ENCODE measurements around the gene PHACTR1. TPM values are rescaled to one million over a fixed set of nuclear protein-coding genes. Genes with fewer than 3 reads are reported as not detected.

PHACTR1 gene
- total and polyA plus RNA-seq, 4 donors, result 0.31 to 1.5 (median 0.79) TPM

DNA sequence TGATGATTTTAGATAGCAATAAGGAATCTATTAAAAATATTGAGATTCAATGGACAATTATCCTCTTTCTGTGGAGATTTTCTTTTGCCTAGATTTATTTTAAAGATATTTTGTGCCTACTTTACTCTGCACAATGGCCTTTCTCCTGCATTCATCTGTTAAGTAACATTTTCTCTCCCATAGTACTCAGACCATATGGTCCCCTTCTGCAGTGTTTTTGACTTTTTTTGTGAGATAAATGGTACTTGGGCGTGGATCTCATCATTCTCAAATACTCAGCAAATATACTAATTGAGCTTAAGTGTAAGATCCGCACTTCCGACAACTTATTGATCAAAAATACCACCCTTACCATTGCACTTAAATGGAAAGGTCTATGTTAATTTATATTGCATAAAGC is 55.8 kb downstream of the PHACTR1 start:
- Histone ChIP-seq H3K27ac (ENCODE audit: low read depth in 1 of 2, low read length in 2 of 2) (no peak overlapping the region), H3K36me3 (ENCODE audit: control insufficient read depth in 4 of 4, insufficient read depth in 3 of 4, low read depth in 1 of 4, low read length in 3 of 4) (no peaks in the 10 kb centered on the region), H3K27me3 (ENCODE audit: control insufficient read depth in 4 of 4, insufficient read depth in 4 of 4, low read length in 3 of 4) (peaks cover 0 to 3% (median 1%) of the 10 kb centered on the region in 4 donors), H3K4me3 (ENCODE audit: low read depth in 1 of 3, low read length in 3 of 3) (no peak overlapping the region), H3K9ac (ENCODE audit: low read depth in 1 of 2, low read length in 2 of 2) (no peak overlapping the region), H3K4me1 (ENCODE audit: control insufficient read depth in 4 of 4, insufficient read depth in 4 of 4, low read length in 3 of 4) (no peaks in the 10 kb centered on the region), H3K9me3 (ENCODE audit: control insufficient read depth in 4 of 4, low read length in 3 of 4) (no peaks in the 10 kb centered on the region)
- TF ChIP-seq NR2F2 (IDR thresholded peaks at IDR 0.05) (no peak), HNF4A (conservative IDR thresholded peaks at IDR 0.05) (no peak), GABPA (IDR thresholded peaks at IDR 0.05 in 1 of 2, conservative IDR thresholded peaks at IDR 0.05 in 1 of 2) (no peak)
- TF ChIP-seq, protein P1, sequence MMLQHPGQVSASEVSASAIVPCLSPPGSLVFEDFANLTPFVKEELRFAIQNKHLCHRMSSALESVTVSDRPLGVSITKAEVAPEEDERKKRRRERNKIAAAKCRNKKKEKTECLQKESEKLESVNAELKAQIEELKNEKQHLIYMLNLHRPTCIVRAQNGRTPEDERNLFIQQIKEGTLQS (IDR thresholded peaks at IDR 0.05), result no peak
- TF ChIP-seq, protein P2, sequence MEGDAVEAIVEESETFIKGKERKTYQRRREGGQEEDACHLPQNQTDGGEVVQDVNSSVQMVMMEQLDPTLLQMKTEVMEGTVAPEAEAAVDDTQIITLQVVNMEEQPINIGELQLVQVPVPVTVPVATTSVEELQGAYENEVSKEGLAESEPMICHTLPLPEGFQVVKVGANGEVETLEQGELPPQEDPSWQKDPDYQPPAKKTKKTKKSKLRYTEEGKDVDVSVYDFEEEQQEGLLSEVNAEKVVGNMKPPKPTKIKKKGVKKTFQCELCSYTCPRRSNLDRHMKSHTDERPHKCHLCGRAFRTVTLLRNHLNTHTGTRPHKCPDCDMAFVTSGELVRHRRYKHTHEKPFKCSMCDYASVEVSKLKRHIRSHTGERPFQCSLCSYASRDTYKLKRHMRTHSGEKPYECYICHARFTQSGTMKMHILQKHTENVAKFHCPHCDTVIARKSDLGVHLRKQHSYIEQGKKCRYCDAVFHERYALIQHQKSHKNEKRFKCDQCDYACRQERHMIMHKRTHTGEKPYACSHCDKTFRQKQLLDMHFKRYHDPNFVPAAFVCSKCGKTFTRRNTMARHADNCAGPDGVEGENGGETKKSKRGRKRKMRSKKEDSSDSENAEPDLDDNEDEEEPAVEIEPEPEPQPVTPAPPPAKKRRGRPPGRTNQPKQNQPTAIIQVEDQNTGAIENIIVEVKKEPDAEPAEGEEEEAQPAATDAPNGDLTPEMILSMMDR (IDR thresholded peaks at IDR 0.05; ENCODE audit: low read depth, low read length, missing input control), result no peak
- TF ChIP-seq, protein P3, sequence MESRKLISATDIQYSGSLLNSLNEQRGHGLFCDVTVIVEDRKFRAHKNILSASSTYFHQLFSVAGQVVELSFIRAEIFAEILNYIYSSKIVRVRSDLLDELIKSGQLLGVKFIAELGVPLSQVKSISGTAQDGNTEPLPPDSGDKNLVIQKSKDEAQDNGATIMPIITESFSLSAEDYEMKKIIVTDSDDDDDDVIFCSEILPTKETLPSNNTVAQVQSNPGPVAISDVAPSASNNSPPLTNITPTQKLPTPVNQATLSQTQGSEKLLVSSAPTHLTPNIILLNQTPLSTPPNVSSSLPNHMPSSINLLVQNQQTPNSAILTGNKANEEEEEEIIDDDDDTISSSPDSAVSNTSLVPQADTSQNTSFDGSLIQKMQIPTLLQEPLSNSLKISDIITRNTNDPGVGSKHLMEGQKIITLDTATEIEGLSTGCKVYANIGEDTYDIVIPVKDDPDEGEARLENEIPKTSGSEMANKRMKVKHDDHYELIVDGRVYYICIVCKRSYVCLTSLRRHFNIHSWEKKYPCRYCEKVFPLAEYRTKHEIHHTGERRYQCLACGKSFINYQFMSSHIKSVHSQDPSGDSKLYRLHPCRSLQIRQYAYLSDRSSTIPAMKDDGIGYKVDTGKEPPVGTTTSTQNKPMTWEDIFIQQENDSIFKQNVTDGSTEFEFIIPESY (IDR thresholded peaks at IDR 0.05), result no peak
- 74% methylated on average over 3 of the region's 3 CpGs for WGBS
- DNase-seq (ENCODE audit: low spot score), result no peak

DNA sequence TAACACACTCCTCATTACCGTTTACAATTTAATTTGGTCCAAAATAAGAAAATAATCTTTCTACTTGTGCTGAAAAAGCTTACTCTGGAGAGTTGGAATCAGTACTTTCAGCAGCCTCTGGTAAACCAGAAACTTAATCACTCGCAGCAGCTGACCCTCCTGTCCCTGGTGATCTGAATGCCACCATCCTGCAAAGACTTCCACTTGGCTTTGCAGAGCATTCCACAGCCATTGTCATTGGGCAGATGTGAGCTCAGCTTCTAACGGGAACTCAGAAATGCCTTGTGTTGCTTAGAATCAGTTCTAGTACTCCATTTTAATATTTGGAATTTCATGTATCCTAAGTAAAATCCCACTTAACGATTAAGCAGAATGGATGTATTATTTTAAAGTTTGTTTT is 59.7 kb downstream of the PHACTR1 start:
- TF ChIP-seq, protein P2 (IDR thresholded peaks at IDR 0.05; ENCODE audit: low read depth, low read length, missing input control), result no peak
- no peak for TF ChIP-seq SP1 (IDR thresholded peaks at IDR 0.05)
- TF ChIP-seq, protein P4, sequence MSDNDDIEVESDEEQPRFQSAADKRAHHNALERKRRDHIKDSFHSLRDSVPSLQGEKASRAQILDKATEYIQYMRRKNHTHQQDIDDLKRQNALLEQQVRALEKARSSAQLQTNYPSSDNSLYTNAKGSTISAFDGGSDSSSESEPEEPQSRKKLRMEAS (IDR thresholded peaks at IDR 0.05), result no peak
- no peak for TF ChIP-seq TAF1 (conservative IDR thresholded peaks at IDR 0.05)
- TF ChIP-seq RAD21 (IDR thresholded peaks at IDR 0.05), result no peak
- no peak for TF ChIP-seq FOXA2 (IDR thresholded peaks at IDR 0.05)
- TF ChIP-seq JUND (IDR thresholded peaks at IDR 0.05), result no peak
- no peak for TF ChIP-seq HNF4G (IDR thresholded peaks at IDR 0.05)
- TF ChIP-seq RXRA (IDR thresholded peaks at IDR 0.05), result no peak
- TF ChIP-seq EGR1 (IDR thresholded peaks at IDR 0.05; ENCODE audit: low read depth in 2 of 2), result no peak
- TF ChIP-seq HNF4A (conservative IDR thresholded peaks at IDR 0.05), result no peak
- TF ChIP-seq, protein P5, sequence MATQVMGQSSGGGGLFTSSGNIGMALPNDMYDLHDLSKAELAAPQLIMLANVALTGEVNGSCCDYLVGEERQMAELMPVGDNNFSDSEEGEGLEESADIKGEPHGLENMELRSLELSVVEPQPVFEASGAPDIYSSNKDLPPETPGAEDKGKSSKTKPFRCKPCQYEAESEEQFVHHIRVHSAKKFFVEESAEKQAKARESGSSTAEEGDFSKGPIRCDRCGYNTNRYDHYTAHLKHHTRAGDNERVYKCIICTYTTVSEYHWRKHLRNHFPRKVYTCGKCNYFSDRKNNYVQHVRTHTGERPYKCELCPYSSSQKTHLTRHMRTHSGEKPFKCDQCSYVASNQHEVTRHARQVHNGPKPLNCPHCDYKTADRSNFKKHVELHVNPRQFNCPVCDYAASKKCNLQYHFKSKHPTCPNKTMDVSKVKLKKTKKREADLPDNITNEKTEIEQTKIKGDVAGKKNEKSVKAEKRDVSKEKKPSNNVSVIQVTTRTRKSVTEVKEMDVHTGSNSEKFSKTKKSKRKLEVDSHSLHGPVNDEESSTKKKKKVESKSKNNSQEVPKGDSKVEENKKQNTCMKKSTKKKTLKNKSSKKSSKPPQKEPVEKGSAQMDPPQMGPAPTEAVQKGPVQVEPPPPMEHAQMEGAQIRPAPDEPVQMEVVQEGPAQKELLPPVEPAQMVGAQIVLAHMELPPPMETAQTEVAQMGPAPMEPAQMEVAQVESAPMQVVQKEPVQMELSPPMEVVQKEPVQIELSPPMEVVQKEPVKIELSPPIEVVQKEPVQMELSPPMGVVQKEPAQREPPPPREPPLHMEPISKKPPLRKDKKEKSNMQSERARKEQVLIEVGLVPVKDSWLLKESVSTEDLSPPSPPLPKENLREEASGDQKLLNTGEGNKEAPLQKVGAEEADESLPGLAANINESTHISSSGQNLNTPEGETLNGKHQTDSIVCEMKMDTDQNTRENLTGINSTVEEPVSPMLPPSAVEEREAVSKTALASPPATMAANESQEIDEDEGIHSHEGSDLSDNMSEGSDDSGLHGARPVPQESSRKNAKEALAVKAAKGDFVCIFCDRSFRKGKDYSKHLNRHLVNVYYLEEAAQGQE (IDR thresholded peaks at IDR 0.05), result no peak
- TF ChIP-seq, protein P3 (IDR thresholded peaks at IDR 0.05), result no peak
- no peak for TF ChIP-seq FOXA1 (IDR thresholded peaks at IDR 0.05)
- TF ChIP-seq, protein P1 (IDR thresholded peaks at IDR 0.05), result no peak
- TF ChIP-seq YY1 (IDR thresholded peaks at IDR 0.05), result no peak
- TF ChIP-seq GABPA (IDR thresholded peaks at IDR 0.05 in 1 of 2, conservative IDR thresholded peaks at IDR 0.05 in 1 of 2), result no peak
- TF ChIP-seq NR2F2 (IDR thresholded peaks at IDR 0.05), result no peak
- Histone ChIP-seq H3K27me3 (ENCODE audit: control insufficient read depth in 4 of 4, insufficient read depth in 4 of 4, low read length in 3 of 4) (no peaks in the 10 kb centered on the region), H3K9ac (ENCODE audit: low read depth in 1 of 2, low read length in 2 of 2) (no peak overlapping the region), H3K4me1 (ENCODE audit: control insufficient read depth in 4 of 4, insufficient read depth in 4 of 4, low read length in 3 of 4) (no peaks in the 10 kb centered on the region), H3K27ac (ENCODE audit: low read depth in 1 of 2, low read length in 2 of 2) (no peak overlapping the region), H3K9me3 (ENCODE audit: control insufficient read depth in 4 of 4, low read length in 3 of 4) (no peaks in the 10 kb centered on the region), H3K4me3 (ENCODE audit: low read depth in 1 of 3, low read length in 3 of 3) (no peak overlapping the region), H3K36me3 (ENCODE audit: control insufficient read depth in 4 of 4, insufficient read depth in 3 of 4, low read depth in 1 of 4, low read length in 3 of 4) (no peaks in the 10 kb centered on the region)
- DNase-seq (ENCODE audit: low spot score), result no peak
- 61% methylated on average over 4 of the region's 4 CpGs for WGBS

All from liver (tissue), 9 donors.